Parietal lobe (tissue), 1 donor: Measurements from ENCODE around the gene AGXT. TPM values are rescaled to one million over a fixed set of nuclear protein-coding genes. Genes with fewer than 3 reads are reported as not detected.

Experiments used
- total RNA-seq: library from RNA; depleted of rRNA; stranded (reverse); fragments of >200 nt; gene quantifications from one replicate; pipeline ENCODE4 v1.2.3, GENCODE V29; 2014

Gene AGXT
- total RNA-seq, result not detected

GRCh38 chr2:240868286-240869108, at the start of gene AGXT:
Gene AGXT, plus strand, starts transcription at chr2:240868824. Its CDS starts 42 bp downstream, at chr2:240868866.

DNA sequence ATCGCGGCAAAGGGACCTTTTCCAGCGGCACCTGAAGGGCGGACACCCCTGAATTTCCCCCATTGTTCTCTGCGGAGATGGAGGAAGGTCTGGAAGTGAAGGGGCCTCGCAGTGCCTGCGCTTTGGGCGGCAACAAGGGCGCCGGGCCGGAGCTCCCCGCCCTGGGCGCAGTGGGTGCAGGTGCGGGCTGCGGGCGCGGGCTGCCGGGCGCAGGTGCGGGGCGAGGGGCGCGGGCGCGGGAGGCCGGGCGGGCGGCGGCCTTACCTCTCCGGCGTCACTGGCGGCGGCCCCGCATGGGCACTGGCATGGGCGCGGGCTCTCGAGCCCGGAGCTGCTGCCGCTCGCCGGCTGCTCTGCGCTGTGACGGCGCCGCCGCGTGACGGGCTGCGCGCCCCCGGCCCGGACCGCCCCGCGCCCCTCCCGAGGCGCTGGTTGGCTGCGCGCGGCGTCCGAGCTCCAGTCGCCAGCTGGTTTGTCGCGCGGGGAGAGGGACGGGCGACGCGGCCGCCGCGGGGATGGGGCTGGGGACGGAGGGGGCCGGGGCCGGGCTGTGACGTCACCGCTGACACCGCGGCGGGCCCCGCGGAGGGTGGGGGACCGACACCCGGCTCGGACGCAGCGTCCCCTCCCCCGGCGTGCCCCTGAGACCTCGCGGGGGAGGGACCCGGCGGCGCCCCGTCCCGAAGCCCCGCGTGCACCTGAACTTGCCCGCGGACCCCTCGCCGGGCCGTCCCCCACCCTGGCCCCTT, 48.6 kb upstream of the AGXT start, which contains the start of gene KIF1A:
Gene KIF1A, minus strand, starts transcription at position 362 of the 749 bp plus-strand sequence. CDS start 22,467 bp downstream, outside the sequence.

GRCh38 chr2:240895656-240896388, 27.2 kb downstream of the AGXT start, which contains the start of gene MAB21L4:
Gene MAB21L4, minus strand, starts transcription at chr2:240896156. Its CDS starts 159 bp downstream, at chr2:240895997.

GRCh38 chr2:240906141-240906910, 37.7 kb downstream of the AGXT start, which contains the start of gene CROCC2:
Gene CROCC2, plus strand, starts transcription at chr2:240906336. Its CDS starts 178 bp downstream, at chr2:240906514.

Other genes starting within 250 kb of the AGXT start
- 2.5 TPM for gene GPR35, start 243.3 kb upstream of the AGXT start, total RNA-seq
- not detected for gene AQP12B, start 185.9 kb upstream of the AGXT start, total RNA-seq
- not detected for gene AQP12A, start 177.0 kb upstream of the AGXT start, total RNA-seq
- 300 TPM for gene KIF1A, start 48.6 kb upstream of the AGXT start, total RNA-seq
- not detected for gene MAB21L4, start 27.3 kb downstream of the AGXT start, total RNA-seq
- under 0.01 TPM for gene CROCC2, start 37.5 kb downstream of the AGXT start, total RNA-seq
- gene SNED1, start 129.8 kb downstream of the AGXT start, total RNA-seq, result 5.6 TPM
- 70.4 TPM for gene MTERF4, start 233.5 kb downstream of the AGXT start, total RNA-seq